AG04450 (cell line): ENCODE data around the gene GPX5. TPM values are rescaled to one million over a fixed set of nuclear protein-coding genes. Genes with fewer than 3 reads are reported as not detected.
A peak's percentile ranks its signal among the peaks of the same experiment; 100 is the strongest.

Experiments used
- CTCF ChIA-PET: fragments of 300-600, 350-600 bp; formaldehyde crosslinking; extraction: SDS; loops from one replicate; lab custom pipeline; 2022; ENCODE audit warnings: antibody characterized with exemption, inconsistent platforms; lab: Charles Lee
- POLR2A ChIA-PET: fragments of 350-600 bp; formaldehyde crosslinking; extraction: SDS; loops from one replicate; lab custom pipeline; 2021; ENCODE audit warnings: antibody characterized with exemption, inconsistent platforms; lab: Yijun Ruan, JAX
- DNase-seq: peaks from one replicate; pipeline ENCODE4 v3.0.0-alpha.2; 2011; ENCODE audit warnings: low read depth, low spot score
- H3K27ac ChIP-seq: one replicate; pipeline ENCODE4 v1.5.1; 2012; ENCODE audit warnings: low read depth, low read length, control low read depth
- H3K27me3 ChIP-seq: one replicate; pipeline ENCODE4 v1.6.0; 2012; ENCODE audit warnings: low read length; ENCODE audit not compliant: control insufficient read depth, insufficient read depth
- H3K4me3 ChIP-seq: 2 replicates; pipeline ENCODE4 v1.5.1; 2011; ENCODE audit warnings: mild to moderate bottlenecking, low read depth, low read length, control low read depth
- H3K9me3 ChIP-seq: 2 replicates; pipeline ENCODE4 v1.5.1; 2012; ENCODE audit warnings: low read length; ENCODE audit not compliant: control insufficient read depth, insufficient read depth
- CTCF ChIP-seq: IDR thresholded peaks from 2 replicates; pipeline ENCODE4 v1.5.1; 2011; ENCODE audit warnings: low read depth, low read length, control low read depth, inconsistent platforms
- polyA plus RNA-seq: library from polyadenylated mRNA; depleted of rRNA; stranded (reverse); fragments of >200 nt; gene quantifications from 2 replicates; pipeline ENCODE4 v1.2.3, GENCODE V29; 2011

GPX5 gene
- polyA plus RNA-seq, 1 experiment: not detected

GRCh38 chr6:28534306-28534705 is 8.6 kb downstream of the GPX5 start:
- CTCF ChIA-PET: no interaction called here
- TF ChIP-seq CTCF: no peak

GRCh38 chr6:28534875-28535274 is 9.2 kb downstream of the GPX5 start:
- peaks cover 2% of the 10 kb centered on the region for H3K27me3 ChIP-seq
- H3K27ac ChIP-seq: no peak overlapping the region
- ChIA-PET POLR2A (no interaction called here), CTCF (no interaction called here)
- DNase-seq: no peak
- no peak for TF ChIP-seq CTCF
- H3K9me3 ChIP-seq: no peaks in the 10 kb centered on the region
- H3K4me3 ChIP-seq: no peak overlapping the region

More at GRCh38 chr6:28534306-28534705, 8.6 kb downstream of the GPX5 start:
- Histone ChIP-seq H3K9me3 (no peaks in the 10 kb centered on the region), H3K27ac (no peak overlapping the region), H3K4me3 (no peak overlapping the region), H3K27me3 (peaks cover 2% of the 10 kb centered on the region)
- POLR2A ChIA-PET: no interaction called here
- no peak for DNase-seq

GRCh38 chr6:28537065-28537464 is 11.4 kb downstream of the GPX5 start:
- peak overlapping the region; percentile 34; the same call in 1 of the 2 replicates for H3K4me3 ChIP-seq
- H3K27ac ChIP-seq: no peak overlapping the region
- no peaks in the 10 kb centered on the region for H3K9me3 ChIP-seq
- H3K27me3 ChIP-seq: peaks cover 2% of the 10 kb centered on the region
- DNase-seq: no peak
- TF ChIP-seq CTCF: no peak
- ChIA-PET POLR2A (no interaction called here), CTCF (no interaction called here)

- no peak for DNase-seq
- CTCF ChIA-PET: no interaction called here
- Histone ChIP-seq H3K9me3 (no peaks in the 10 kb centered on the region), H3K27ac (no peak overlapping the region), H3K27me3 (peaks cover 2% of the 10 kb centered on the region), H3K4me3 (no peak overlapping the region; the same call in 1 of the 2 replicates)
- POLR2A ChIA-PET: no interaction called here
- TF ChIP-seq CTCF: no peak
These were observed 11.9 kb downstream of the GPX5 start for GRCh38 chr6:28537509-28538140.

GRCh38 chr6:28541996-28542395 is 16.3 kb downstream of the GPX5 start:
- no peaks in the 10 kb centered on the region for H3K9me3 ChIP-seq
- ChIA-PET POLR2A (no interaction called here), CTCF (no interaction called here)
- no peak for TF ChIP-seq CTCF
- H3K27ac ChIP-seq: no peak overlapping the region
- no peak overlapping the region for H3K4me3 ChIP-seq
- DNase-seq: no peak
- H3K27me3 ChIP-seq: no peaks in the 10 kb centered on the region
